MCF 10A (cell line): ENCODE results near the gene COLEC11. TPM values are rescaled to one million over a fixed set of nuclear protein-coding genes. Genes with fewer than 3 reads are reported as not detected.

ENCODE experiments used
- BruUV-seq: library from RNA; stranded (reverse); fragments of 400-500 nt; replicated peaks from 2 replicates; lab custom pipeline; 2021; lab: Mats Ljungman, UMichigan
- CTCF ChIA-PET: fragments of 300-600 bp; sonication (Branson Sonifier 250); formaldehyde crosslinking; extraction: SDS; loops from one replicate; lab custom pipeline; 2021; ENCODE audit warnings: antibody characterized with exemption, inconsistent platforms; lab: Yijun Ruan, JAX
- POLR2A ChIA-PET: fragments of 300-600, 350-650 bp; sonication (Branson Sonifier 250); formaldehyde crosslinking; extraction: SDS; loops from one replicate; lab custom pipeline; 2020; ENCODE audit warnings: antibody characterized with exemption, inconsistent platforms; lab: Yijun Ruan, JAX
- DNase-seq: peaks from one replicate; pipeline ENCODE4 v3.0.0-alpha.2; 2018; ENCODE audit not compliant: unreplicated experiment
- H3K27ac Mint-ChIP-seq: one replicate; pipeline ENCODE4 v1.8.0; 2022; ENCODE audit warnings: mild to moderate bottlenecking, low read depth, mixed read lengths; ENCODE audit not compliant: unreplicated experiment
- H3K27me3 Mint-ChIP-seq: one replicate; pipeline ENCODE4 v1.8.0; 2022; ENCODE audit warnings: mixed read lengths; ENCODE audit not compliant: insufficient read depth, unreplicated experiment
- H3K36me3 Mint-ChIP-seq: one replicate; pipeline ENCODE4 v1.8.0; 2022; ENCODE audit warnings: mild to moderate bottlenecking, moderate library complexity, mixed read lengths; ENCODE audit not compliant: insufficient read depth, unreplicated experiment
- H3K4me1 Mint-ChIP-seq: one replicate; pipeline ENCODE4 v1.8.0; 2022; ENCODE audit warnings: mixed read lengths; ENCODE audit not compliant: insufficient read depth, unreplicated experiment
- H3K4me3 Mint-ChIP-seq: one replicate; pipeline ENCODE4 v1.8.0; 2022; ENCODE audit warnings: mild to moderate bottlenecking, moderate library complexity, mixed read lengths; ENCODE audit not compliant: unreplicated experiment
- H3K9me3 Mint-ChIP-seq: one replicate; pipeline ENCODE4 v1.8.0; 2022; ENCODE audit warnings: mixed read lengths; ENCODE audit not compliant: unreplicated experiment
- CTCF ChIP-seq: fragments of 200-600 bp; IDR thresholded peaks from one replicate; pipeline ENCODE4 v1.8.0; 2022; ENCODE audit warnings: antibody characterized with exemption, mild to moderate bottlenecking; ENCODE audit not compliant: unreplicated experiment
- intact Hi-C: fragments of 100-400 bp; cut with micrococcal nuclease; formaldehyde crosslinking; loops from 2 replicates; pipeline ENCODE4 v1.14.1; 2022
- total RNA-seq: library from RNA; stranded (reverse); gene quantifications from 2 replicates; pipeline ENCODE4 v1.2.3, GENCODE V29; 2022

COLEC11 gene
- total RNA-seq, 1 experiment from 2014 or later: not detected

- POLR2A ChIA-PET: interaction anchor here (2.1 kb wide), 1 partner anchor 94 kb away, joined by 7 read pairs; the partner anchor contains the start of gene RNASEH1
- BruUV-seq: no TSS peak
Measured at GRCh38 chr2:3651691-3652648, 57.1 kb downstream of the COLEC11 start.

GRCh38 chr2:3652896-3653625 lies 58.1 kb downstream of the COLEC11 start:
- no peak for TF ChIP-seq CTCF
- DNase-seq: no peak
- intact Hi-C loops: loop anchor here (5.0 kb wide), 3 partner anchors 116 to 1796 kb away; no protein-coding TSS in a partner anchor
- POLR2A ChIA-PET: interaction anchor here (1.2 kb wide), 1 partner anchor 95 kb away, joined by 3 read pairs; the partner anchor contains the start of gene RNASEH1
- Mint-ChIP-seq H3K27ac (no peak overlapping the region), H3K9me3 (no peaks in the 10 kb centered on the region), H3K36me3 (no peaks in the 10 kb centered on the region), H3K4me3 (no peak overlapping the region), H3K4me1 (peaks cover 7% of the 10 kb centered on the region), H3K27me3 (no peaks in the 10 kb centered on the region)
- CTCF ChIA-PET: interaction anchor here (0.7 to 5.1 kb wide), 11 partner anchors 19 to 230 kb away, joined by 3 to 25 read pairs (median 3); partner anchors contain the start of gene ADI1
- no TSS peak for BruUV-seq

More at GRCh38 chr2:3651691-3652648, 57.1 kb downstream of the COLEC11 start:
- Mint-ChIP-seq H3K27ac (no peak overlapping the region), H3K4me3 (no peak overlapping the region), H3K27me3 (no peaks in the 10 kb centered on the region), H3K36me3 (no peaks in the 10 kb centered on the region), H3K9me3 (no peaks in the 10 kb centered on the region), H3K4me1 (peaks cover 7% of the 10 kb centered on the region)
- intact Hi-C loops: loop anchor here (1.0 to 5.0 kb wide), 5 partner anchors 77 to 1795 kb away; partner anchors contain the start of genes ADI1 and RPS7
- no peak for TF ChIP-seq CTCF
- CTCF ChIA-PET: interaction anchor here (0.5 to 5.1 kb wide), 30 partner anchors 8 to 1791 kb away, joined by 3 to 25 read pairs (median 4); partner anchors contain the start of genes ADI1 and RNASEH1
- no peak for DNase-seq

- TF ChIP-seq CTCF: no peak
- Mint-ChIP-seq H3K27me3 (no peaks in the 10 kb centered on the region), H3K9me3 (no peaks in the 10 kb centered on the region), H3K36me3 (no peaks in the 10 kb centered on the region), H3K27ac (no peak overlapping the region), H3K4me1 (peaks cover 7% of the 10 kb centered on the region), H3K4me3 (no peak overlapping the region)
- CTCF ChIA-PET: interaction anchor here (0.5 to 5.1 kb wide), 8 partner anchors 20 to 231 kb away, joined by 3 to 25 read pairs (median 3); no protein-coding TSS in a partner anchor
- POLR2A ChIA-PET: interaction anchor here (1.2 kb wide), 1 partner anchor 96 kb away, joined by 3 read pairs; the partner anchor contains the start of gene RNASEH1
- intact Hi-C loops: loop anchor here (5.0 kb wide), 3 partner anchors 117 to 1797 kb away; no protein-coding TSS in a partner anchor
- DNase-seq: no peak
- BruUV-seq: no TSS peak
Measured at GRCh38 chr2:3654011-3654410, 59.1 kb downstream of the COLEC11 start.
